ENCODE measurements around the gene HYPK. TPM values are rescaled to one million over a fixed set of nuclear protein-coding genes. Genes with fewer than 3 reads are reported as not detected.

Gene HYPK
- total and polyA plus RNA-seq, 2 of the 8 experiments (the other 6 are each of a cell fraction or from before 2014, with no cell fraction given), result 5.4 to 17.6 TPM

DNA sequence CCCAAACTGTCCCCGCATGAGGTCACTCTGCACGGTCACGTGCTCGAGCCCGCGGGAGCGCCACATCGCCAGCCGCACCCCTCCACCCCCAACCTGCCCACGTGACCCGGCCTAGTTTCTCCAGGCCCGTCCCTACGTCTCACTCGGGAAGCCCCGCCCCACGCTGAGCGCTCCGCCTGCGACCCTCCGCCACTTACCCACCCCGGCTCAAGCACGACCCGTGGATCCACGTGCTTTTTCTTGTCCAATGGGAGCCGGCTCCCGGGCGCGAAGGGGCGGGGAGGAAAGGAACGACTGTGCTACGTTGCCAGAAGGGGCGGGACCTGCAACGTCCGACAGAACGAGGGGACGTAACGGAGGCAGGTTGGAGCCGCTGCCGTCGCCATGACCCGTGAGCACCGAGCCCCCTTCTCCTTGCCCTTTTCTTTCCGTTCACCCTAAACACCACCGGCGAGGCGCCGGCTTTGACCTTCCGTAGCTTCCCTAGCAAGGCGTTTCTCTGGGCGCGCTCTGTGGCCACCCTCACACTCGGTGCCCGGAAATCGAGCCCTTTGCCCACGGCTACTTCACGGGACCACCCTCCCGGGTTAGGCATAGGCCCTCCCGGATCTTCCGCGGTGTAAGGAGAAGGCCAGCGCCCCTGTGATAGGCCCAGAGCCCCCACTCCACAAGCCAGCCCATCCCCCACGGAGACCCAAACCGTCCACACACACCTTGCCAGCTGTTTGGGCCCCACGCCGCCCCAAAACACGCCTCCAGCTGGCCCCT, 8.2 kb upstream of the HYPK start, which contains the start of gene SERF2 (continued):
- TF ChIP-seq CHD1 (IDR thresholded peaks at IDR 0.05; ENCODE audit: low read depth, low read length), result no peak
- TF ChIP-seq YY1 (IDR thresholded peaks at IDR 0.05; ENCODE audit: low read depth, low read length), result peak; percentile 34; the same call in 1 of the 2 replicates
- peak; percentile 71; the same call in 1 of the 2 replicates for TF ChIP-seq TBP (IDR thresholded peaks at IDR 0.05; ENCODE audit: low read depth, low read length)
- TF ChIP-seq CREB1 (IDR thresholded peaks at IDR 0.05), result peak; percentile 85; the same call in 1 of the 2 replicates
- TF ChIP-seq MAFK (IDR thresholded peaks at IDR 0.05; ENCODE audit: low read depth, low read length), result no peak
- TF ChIP-seq, protein P1, sequence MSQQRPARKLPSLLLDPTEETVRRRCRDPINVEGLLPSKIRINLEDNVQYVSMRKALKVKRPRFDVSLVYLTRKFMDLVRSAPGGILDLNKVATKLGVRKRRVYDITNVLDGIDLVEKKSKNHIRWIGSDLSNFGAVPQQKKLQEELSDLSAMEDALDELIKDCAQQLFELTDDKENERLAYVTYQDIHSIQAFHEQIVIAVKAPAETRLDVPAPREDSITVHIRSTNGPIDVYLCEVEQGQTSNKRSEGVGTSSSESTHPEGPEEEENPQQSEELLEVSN (IDR thresholded peaks at IDR 0.05), result peak; percentile 91
- TF ChIP-seq, protein P2, sequence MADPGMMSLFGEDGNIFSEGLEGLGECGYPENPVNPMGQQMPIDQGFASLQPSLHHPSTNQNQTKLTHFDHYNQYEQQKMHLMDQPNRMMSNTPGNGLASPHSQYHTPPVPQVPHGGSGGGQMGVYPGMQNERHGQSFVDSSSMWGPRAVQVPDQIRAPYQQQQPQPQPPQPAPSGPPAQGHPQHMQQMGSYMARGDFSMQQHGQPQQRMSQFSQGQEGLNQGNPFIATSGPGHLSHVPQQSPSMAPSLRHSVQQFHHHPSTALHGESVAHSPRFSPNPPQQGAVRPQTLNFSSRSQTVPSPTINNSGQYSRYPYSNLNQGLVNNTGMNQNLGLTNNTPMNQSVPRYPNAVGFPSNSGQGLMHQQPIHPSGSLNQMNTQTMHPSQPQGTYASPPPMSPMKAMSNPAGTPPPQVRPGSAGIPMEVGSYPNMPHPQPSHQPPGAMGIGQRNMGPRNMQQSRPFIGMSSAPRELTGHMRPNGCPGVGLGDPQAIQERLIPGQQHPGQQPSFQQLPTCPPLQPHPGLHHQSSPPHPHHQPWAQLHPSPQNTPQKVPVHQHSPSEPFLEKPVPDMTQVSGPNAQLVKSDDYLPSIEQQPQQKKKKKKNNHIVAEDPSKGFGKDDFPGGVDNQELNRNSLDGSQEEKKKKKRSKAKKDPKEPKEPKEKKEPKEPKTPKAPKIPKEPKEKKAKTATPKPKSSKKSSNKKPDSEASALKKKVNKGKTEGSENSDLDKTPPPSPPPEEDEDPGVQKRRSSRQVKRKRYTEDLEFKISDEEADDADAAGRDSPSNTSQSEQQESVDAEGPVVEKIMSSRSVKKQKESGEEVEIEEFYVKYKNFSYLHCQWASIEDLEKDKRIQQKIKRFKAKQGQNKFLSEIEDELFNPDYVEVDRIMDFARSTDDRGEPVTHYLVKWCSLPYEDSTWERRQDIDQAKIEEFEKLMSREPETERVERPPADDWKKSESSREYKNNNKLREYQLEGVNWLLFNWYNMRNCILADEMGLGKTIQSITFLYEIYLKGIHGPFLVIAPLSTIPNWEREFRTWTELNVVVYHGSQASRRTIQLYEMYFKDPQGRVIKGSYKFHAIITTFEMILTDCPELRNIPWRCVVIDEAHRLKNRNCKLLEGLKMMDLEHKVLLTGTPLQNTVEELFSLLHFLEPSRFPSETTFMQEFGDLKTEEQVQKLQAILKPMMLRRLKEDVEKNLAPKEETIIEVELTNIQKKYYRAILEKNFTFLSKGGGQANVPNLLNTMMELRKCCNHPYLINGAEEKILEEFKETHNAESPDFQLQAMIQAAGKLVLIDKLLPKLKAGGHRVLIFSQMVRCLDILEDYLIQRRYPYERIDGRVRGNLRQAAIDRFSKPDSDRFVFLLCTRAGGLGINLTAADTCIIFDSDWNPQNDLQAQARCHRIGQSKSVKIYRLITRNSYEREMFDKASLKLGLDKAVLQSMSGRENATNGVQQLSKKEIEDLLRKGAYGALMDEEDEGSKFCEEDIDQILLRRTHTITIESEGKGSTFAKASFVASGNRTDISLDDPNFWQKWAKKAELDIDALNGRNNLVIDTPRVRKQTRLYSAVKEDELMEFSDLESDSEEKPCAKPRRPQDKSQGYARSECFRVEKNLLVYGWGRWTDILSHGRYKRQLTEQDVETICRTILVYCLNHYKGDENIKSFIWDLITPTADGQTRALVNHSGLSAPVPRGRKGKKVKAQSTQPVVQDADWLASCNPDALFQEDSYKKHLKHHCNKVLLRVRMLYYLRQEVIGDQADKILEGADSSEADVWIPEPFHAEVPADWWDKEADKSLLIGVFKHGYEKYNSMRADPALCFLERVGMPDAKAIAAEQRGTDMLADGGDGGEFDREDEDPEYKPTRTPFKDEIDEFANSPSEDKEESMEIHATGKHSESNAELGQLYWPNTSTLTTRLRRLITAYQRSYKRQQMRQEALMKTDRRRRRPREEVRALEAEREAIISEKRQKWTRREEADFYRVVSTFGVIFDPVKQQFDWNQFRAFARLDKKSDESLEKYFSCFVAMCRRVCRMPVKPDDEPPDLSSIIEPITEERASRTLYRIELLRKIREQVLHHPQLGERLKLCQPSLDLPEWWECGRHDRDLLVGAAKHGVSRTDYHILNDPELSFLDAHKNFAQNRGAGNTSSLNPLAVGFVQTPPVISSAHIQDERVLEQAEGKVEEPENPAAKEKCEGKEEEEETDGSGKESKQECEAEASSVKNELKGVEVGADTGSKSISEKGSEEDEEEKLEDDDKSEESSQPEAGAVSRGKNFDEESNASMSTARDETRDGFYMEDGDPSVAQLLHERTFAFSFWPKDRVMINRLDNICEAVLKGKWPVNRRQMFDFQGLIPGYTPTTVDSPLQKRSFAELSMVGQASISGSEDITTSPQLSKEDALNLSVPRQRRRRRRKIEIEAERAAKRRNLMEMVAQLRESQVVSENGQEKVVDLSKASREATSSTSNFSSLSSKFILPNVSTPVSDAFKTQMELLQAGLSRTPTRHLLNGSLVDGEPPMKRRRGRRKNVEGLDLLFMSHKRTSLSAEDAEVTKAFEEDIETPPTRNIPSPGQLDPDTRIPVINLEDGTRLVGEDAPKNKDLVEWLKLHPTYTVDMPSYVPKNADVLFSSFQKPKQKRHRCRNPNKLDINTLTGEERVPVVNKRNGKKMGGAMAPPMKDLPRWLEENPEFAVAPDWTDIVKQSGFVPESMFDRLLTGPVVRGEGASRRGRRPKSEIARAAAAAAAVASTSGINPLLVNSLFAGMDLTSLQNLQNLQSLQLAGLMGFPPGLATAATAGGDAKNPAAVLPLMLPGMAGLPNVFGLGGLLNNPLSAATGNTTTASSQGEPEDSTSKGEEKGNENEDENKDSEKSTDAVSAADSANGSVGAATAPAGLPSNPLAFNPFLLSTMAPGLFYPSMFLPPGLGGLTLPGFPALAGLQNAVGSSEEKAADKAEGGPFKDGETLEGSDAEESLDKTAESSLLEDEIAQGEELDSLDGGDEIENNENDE (IDR thresholded peaks at IDR 0.05; ENCODE audit: insufficient replicate concordance, low read length), result no peak
- TF ChIP-seq TAF1 (IDR thresholded peaks at IDR 0.05; ENCODE audit: low read depth, low read length), result peak; percentile 87
- TF ChIP-seq, protein P3, sequence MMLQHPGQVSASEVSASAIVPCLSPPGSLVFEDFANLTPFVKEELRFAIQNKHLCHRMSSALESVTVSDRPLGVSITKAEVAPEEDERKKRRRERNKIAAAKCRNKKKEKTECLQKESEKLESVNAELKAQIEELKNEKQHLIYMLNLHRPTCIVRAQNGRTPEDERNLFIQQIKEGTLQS (IDR thresholded peaks at IDR 0.05; ENCODE audit: insufficient read depth, low read depth, low read length), result peak; percentile 95
